ENCODE results near the gene TSSC4. TPM values are rescaled to one million over a fixed set of nuclear protein-coding genes. Genes with fewer than 3 reads are reported as not detected.
A peak's percentile ranks its signal among the peaks of the same experiment; 100 is the strongest.

The TSSC4 gene
- total RNA-seq, 1 donor from 2014 or later, result 59.7 TPM

DNA sequence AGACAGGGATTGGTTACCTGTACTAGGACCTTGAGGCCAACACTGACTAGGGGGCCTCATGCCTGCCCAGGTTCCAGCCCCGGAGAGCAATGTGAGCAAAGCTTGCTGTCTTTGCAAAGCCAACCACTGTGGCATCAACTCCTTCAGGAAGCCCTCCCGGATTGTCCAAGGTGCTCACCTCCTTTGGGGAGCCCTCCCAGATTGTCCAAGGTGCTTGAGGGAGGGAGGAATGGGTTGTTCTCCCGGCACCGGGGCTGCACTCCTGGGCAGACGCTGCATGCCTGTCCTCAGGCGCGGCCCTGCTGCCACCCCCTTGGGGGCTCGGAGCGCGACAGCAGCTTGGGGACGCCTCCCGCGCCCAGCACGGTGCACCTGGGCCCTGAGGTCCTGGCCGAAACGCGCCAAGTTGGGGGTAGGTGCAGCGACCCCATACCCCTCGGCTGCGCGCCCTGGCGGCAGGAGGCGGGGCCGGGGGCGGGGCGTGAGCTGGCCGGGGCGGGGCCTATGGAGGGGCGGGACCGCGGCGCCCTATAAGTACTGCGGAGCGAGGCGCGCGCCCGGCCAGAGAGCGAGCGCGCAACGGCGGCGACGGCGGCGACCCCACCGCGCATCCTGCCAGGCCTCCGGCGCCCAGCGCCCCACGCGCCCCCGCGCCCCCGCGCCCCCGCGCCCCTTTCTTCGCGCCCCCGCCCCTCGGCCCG is 23.6 kb upstream of the TSSC4 start, which contains the start of gene CD81:
Gene CD81 (plus strand): TSS at position 560 of the 701 bp plus-strand sequence. CDS start 240 bp downstream, outside the sequence.
- DNase-seq, result peak; percentile 67
- Mint-ChIP-seq H3K4me3 (peak within 1 kb of the TSS; percentile 82), H3K9me3 (no peaks in the 10 kb centered on the region), H3K36me3 (ENCODE audit: low read depth) (peaks cover 3% of the 10 kb centered on the region), H3K4me1 (peaks cover 38% of the 10 kb centered on the region), H3K27ac (peak within 1 kb of the TSS; percentile 86), H3K27me3 (no peaks in the 10 kb centered on the region)
- POLR2A ChIA-PET, result interaction anchor here (0.6 to 3.4 kb wide), 15 partner anchors 9 to 1236 kb away, joined by 3 to 64 read pairs (median 5); partner anchors contain the start of genes C11orf21, PHLDA2, TSPAN32 and TSSC4
- intact Hi-C loops (cut with micrococcal nuclease), result loop anchor here (1.0 to 5.0 kb wide), 4 partner anchors 8 to 615 kb away; partner anchors contain the start of genes C11orf21, NAP1L4 and TSSC4
- peak; percentile 82 for ATAC-seq (ENCODE audit: low read depth)
- no peak for TF ChIP-seq CTCF (IDR thresholded peaks at IDR 0.05)
- CTCF ChIA-PET, result interaction anchor here (1.0 to 1.4 kb wide), 2 partner anchors 24 to 44 kb away, joined by 4 read pairs; partner anchors contain the start of gene TSSC4

DNA sequence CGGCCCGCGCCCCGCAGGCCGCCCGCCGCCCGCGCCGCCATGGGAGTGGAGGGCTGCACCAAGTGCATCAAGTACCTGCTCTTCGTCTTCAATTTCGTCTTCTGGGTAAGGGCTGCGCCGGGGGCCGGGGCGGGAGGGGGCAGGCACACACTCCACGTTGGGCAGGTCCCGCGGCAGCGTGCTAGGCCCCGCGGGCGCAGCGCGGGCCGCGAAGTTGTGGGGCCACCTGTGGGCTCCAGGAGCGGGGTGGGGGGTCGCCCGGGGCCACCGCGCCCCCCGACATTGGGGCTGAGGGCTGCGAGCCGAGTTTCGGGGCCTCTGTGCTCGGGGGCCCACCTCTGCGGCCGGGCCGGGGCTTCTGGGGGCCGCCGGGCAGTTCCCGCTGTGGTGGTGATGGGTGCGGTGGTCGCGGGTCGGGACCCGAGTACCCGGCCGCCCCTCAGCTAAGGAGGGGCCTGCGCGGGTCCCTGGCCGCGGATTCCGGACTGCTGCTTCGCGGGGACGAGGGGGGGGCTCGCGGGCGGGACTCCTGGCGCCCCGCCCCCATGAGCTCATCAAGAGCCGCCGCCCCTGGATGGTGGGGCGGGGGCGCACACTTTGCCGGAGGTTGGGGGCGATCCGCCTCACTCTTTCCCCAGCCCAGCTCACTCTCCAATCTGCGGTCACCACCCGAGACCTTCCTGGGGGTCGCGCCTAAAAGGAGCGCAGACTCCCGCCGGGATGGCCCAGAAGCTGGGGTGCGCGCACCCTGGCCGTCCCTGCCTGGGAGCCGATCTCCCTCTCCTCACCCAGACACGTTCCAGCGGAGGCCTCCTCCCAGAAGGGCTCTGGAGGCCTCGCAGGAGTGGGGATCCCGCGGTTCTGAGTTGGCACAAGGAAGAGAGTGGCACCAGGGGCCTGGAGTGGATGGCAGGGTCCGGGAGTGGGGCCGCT is 22.8 kb upstream of the TSSC4 start:
- POLR2A ChIA-PET, result interaction anchor here (0.6 to 3.4 kb wide), 15 partner anchors 9 to 527 kb away, joined by 3 to 64 read pairs (median 4); partner anchors contain the start of genes C11orf21, TSPAN32 and TSSC4
- CTCF ChIA-PET, result interaction anchor here (0.9 to 1.0 kb wide), 2 partner anchors 42 to 71 kb away, joined by 3 read pairs; no protein-coding TSS in a partner anchor
- intact Hi-C loops (cut with micrococcal nuclease), result loop anchor here (1.0 to 5.0 kb wide), 4 partner anchors 8 to 615 kb away; partner anchors contain the start of genes C11orf21, NAP1L4 and TSSC4
- Mint-ChIP-seq H3K4me3 (peak overlapping the region; percentile 82), H3K27ac (peak overlapping the region; percentile 86), H3K4me1 (peaks cover 46% of the 10 kb centered on the region), H3K9me3 (no peaks in the 10 kb centered on the region), H3K36me3 (ENCODE audit: low read depth) (peaks cover 3% of the 10 kb centered on the region), H3K27me3 (no peaks in the 10 kb centered on the region)
- no peak for TF ChIP-seq CTCF (IDR thresholded peaks at IDR 0.05)
- ATAC-seq (ENCODE audit: low read depth) (peak; percentile 43), DNase-seq (no peak)

DNA sequence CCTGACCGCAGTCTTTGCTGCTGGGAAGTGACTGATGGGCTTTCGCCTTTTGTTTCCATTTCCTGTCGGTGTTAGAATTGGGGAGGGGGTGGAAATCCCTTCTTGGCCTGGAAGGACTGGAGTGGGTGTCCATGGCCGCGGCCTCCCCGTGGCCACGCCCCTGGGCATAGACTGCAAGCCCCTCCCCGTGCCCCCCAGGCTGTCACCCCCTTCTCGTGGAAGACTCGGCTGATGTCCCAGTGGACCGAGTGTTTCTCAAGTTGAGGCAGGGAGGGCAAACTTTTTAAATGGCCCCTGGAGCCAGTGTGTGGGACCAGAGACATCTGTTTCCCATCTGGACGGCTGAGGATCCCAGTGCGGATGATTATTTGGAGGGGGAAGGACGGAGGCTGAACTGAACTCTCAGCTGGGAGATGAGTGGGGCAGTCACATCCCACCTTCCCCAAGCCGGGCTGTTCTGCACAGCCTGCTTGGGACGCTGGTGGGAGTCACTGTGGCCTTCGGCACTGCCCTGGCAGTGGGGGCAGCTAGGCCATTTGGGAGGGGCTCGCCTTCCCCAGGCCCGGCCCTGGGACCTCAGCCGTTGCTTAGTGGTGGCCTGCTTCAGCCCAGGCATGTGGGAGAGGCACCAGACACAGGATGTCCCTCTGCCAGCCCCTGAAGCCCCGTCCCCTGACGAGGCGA is 21.9 kb upstream of the TSSC4 start:
- intact Hi-C loops (cut with micrococcal nuclease), result loop anchor here (5.0 kb wide), 1 partner anchor 614 kb away; the partner anchor contains the start of gene NAP1L4
- H3K27ac Mint-ChIP-seq, result peak overlapping the region; percentile 86
- no peaks in the 10 kb centered on the region for H3K9me3 Mint-ChIP-seq
- peaks cover 3% of the 10 kb centered on the region for H3K36me3 Mint-ChIP-seq (ENCODE audit: low read depth)
- ChIA-PET CTCF (interaction anchor here (0.9 to 1.0 kb wide), 2 partner anchors 41 to 72 kb away, joined by 3 read pairs; no protein-coding TSS in a partner anchor), POLR2A (interaction anchor here (0.6 to 3.4 kb wide), 11 partner anchors 8 to 424 kb away, joined by 3 to 64 read pairs (median 7); partner anchors contain the start of genes C11orf21, TSPAN32 and TSSC4)
- no peak for DNase-seq
- ATAC-seq (ENCODE audit: low read depth), result no peak
- peak overlapping the region; percentile 82 for H3K4me3 Mint-ChIP-seq
- no peak for TF ChIP-seq CTCF (IDR thresholded peaks at IDR 0.05)
- no peaks in the 10 kb centered on the region for H3K27me3 Mint-ChIP-seq
- peaks cover 55% of the 10 kb centered on the region for H3K4me1 Mint-ChIP-seq

DNA sequence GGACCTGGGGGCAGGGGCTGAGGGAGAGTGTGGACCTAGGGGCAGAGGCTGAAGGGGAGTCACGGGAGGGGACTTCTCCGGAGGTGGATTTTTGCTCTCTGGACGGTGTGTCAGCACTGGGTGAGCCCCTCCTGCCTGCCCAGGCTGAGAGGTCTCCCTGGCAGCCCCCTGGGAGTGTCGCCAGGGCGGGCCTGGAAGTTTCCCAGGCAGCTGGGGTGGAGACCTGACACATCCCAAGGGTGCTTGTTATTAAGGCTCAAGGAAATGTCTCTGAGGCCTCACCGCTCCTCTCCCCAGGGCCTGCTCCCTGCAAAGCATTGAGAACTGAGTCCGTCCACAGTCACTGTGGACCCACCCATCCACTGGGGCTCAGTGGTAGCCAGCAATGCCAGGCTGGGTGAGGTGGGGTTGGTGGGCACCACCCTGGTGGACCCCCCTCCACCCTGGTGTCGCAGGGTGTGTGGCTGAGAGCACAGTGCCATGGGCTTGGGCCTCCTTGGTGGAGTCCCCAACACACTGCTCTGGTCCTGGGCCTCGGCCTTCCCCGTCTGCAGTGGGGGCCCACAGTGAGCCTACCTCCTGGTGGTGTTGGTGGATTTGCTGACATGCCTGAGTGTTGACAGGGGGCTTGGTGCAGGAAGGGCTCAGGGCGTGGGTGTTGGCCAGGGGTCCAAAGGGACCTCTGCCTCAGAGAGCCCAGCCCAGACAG is 20.9 kb upstream of the TSSC4 start:
- CTCF ChIA-PET, result no interaction called here
- H3K4me3 Mint-ChIP-seq, result peak overlapping the region; percentile 66
- DNase-seq (no peak), ATAC-seq (ENCODE audit: low read depth) (no peak)
- H3K27ac Mint-ChIP-seq, result peak overlapping the region; percentile 83
- H3K4me1 Mint-ChIP-seq, result peaks cover 62% of the 10 kb centered on the region
- H3K36me3 Mint-ChIP-seq (ENCODE audit: low read depth), result peaks cover 3% of the 10 kb centered on the region
- no peaks in the 10 kb centered on the region for H3K27me3 Mint-ChIP-seq
- POLR2A ChIA-PET, result interaction anchor here (1.2 kb wide), 1 partner anchor 15 kb away, joined by 7 read pairs; no protein-coding TSS in a partner anchor
- no peaks in the 10 kb centered on the region for H3K9me3 Mint-ChIP-seq
- intact Hi-C loops (cut with micrococcal nuclease), result loop anchor here (5.0 kb wide), 3 partner anchors 112 to 613 kb away; partner anchors contain the start of genes LSP1 and NAP1L4
- TF ChIP-seq CTCF (IDR thresholded peaks at IDR 0.05), result no peak

All from activated B cell treated with CpG ODN at 0.5 μM for 24 hours (primary cell).